ENCODE measurements around the gene STX10.

DNA sequence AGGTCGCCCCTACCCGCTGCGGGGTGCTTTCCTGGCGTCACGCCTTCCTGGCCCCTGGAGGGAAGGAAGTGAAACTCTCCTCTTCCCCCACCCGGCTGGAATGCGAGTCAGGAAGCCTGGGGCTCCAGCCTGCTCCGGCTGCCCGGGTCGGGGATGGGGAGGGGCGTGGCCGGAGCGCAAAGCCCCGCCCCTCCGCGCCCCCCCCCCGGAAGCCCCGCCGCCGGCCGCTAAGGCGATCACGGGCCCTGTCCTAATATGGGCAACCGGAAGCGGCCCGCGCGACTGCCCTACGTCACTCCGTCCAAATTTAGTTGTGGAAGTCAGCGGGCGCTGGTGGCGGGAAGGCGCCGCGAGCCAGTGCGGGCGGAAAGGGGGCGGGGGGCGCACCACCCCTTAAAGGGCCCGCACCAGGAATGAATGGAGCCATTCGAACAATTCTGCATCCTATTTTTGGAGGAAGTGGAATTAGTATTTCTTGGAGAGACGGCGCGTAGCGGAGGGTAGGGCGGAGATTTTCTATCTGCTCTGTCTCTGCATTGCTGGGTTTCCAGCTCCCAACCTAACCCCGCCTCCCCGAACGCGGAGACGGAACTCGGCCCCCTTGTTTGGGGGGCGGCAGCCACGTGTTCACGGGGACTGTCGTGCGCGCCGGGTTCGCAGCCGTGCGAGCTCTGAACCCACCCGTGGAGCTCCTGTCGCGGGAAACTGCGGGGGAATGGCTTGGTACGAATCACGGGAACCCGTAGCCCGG lies 1.6 kb upstream of the STX10 start:
- TF ChIP-seq, protein P1, sequence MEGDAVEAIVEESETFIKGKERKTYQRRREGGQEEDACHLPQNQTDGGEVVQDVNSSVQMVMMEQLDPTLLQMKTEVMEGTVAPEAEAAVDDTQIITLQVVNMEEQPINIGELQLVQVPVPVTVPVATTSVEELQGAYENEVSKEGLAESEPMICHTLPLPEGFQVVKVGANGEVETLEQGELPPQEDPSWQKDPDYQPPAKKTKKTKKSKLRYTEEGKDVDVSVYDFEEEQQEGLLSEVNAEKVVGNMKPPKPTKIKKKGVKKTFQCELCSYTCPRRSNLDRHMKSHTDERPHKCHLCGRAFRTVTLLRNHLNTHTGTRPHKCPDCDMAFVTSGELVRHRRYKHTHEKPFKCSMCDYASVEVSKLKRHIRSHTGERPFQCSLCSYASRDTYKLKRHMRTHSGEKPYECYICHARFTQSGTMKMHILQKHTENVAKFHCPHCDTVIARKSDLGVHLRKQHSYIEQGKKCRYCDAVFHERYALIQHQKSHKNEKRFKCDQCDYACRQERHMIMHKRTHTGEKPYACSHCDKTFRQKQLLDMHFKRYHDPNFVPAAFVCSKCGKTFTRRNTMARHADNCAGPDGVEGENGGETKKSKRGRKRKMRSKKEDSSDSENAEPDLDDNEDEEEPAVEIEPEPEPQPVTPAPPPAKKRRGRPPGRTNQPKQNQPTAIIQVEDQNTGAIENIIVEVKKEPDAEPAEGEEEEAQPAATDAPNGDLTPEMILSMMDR (IDR thresholded peaks at IDR 0.05) = no peak
- TF ChIP-seq, protein P2, sequence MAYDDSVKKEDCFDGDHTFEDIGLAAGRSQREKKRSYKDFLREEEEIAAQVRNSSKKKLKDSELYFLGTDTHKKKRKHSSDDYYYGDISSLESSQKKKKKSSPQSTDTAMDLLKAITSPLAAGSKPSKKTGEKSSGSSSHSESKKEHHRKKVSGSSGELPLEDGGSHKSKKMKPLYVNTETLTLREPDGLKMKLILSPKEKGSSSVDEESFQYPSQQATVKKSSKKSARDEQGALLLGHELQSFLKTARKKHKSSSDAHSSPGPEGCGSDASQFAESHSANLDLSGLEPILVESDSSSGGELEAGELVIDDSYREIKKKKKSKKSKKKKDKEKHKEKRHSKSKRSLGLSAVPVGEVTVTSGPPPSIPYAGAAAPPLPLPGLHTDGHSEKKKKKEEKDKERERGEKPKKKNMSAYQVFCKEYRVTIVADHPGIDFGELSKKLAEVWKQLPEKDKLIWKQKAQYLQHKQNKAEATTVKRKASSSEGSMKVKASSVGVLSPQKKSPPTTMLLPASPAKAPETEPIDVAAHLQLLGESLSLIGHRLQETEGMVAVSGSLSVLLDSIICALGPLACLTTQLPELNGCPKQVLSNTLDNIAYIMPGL (CRISPR knock-in tag; IDR thresholded peaks at IDR 0.05; ENCODE audit: borderline replicate concordance) = no peak
- TF ChIP-seq RFX5 (IDR thresholded peaks at IDR 0.05) (no peak), EP300 (IDR thresholded peaks at IDR 0.05) (peak in 1 of 2 experiments; percentile 48; a peak in 2 of 5 replicates), RCOR1 (IDR thresholded peaks at IDR 0.05; ENCODE audit: low read depth, low read length) (no peak), KDM1A (IDR thresholded peaks at IDR 0.05; ENCODE audit: low read depth) (no peak), CHD2 (IDR thresholded peaks at IDR 0.05; ENCODE audit: low read length, partially characterized antibody) (no peak), SMC3 (IDR thresholded peaks at IDR 0.05) (no peak), RAD21 (conservative IDR thresholded peaks at IDR 0.05 in 1 of 2, IDR thresholded peaks at IDR 0.05 in 1 of 2) (no peak), MYC (IDR thresholded peaks at IDR 0.05; ENCODE audit: borderline replicate concordance, low read length) (no peak; the same call in 1 of the 2 replicates)
